NCI-H1694 treated with DMSO at 0.1 percent for 48 hours (cell line): ENCODE results near the gene SPOCK3.
"Not testable (repeated sequence)": the region's sequence is repeated elsewhere in the genome, so short reads cannot be mapped to it uniquely, and the experiment has no call there.

ENCODE experiments used
- DNase-seq: peaks from one replicate; lab custom pipeline; 2025; lab: John Stamatoyannopoulos, UW

SPOCK3 gene

GRCh38 chr4:166823126-166823525, 411.2 kb downstream of the SPOCK3 start:
- no peak for DNase-seq

GRCh38 chr4:166822386-166822785, 411.9 kb downstream of the SPOCK3 start:
- DNase-seq: no peak

GRCh38 chr4:166816890-166817289, 417.4 kb downstream of the SPOCK3 start:
- DNase-seq: no peak

- no peak for DNase-seq
These were observed 425.9 kb downstream of the SPOCK3 start for GRCh38 chr4:166808380-166808779.

- DNase-seq: no peak
These were observed 431.9 kb downstream of the SPOCK3 start for GRCh38 chr4:166802346-166802745.

- no peak for DNase-seq
These were observed 436.2 kb downstream of the SPOCK3 start for GRCh38 chr4:166798126-166798525.

- no peak for DNase-seq
These were observed 456.5 kb downstream of the SPOCK3 start for GRCh38 chr4:166777760-166778159.

GRCh38 chr4:166763018-166763417, 471.3 kb downstream of the SPOCK3 start:
- no peak for DNase-seq

GRCh38 chr4:166741742-166742141, 492.6 kb downstream of the SPOCK3 start:
- no peak for DNase-seq

GRCh38 chr4:166739215-166739614, 495.1 kb downstream of the SPOCK3 start:
- not testable (repeated sequence) for DNase-seq

- no peak for DNase-seq
These were observed 496.9 kb downstream of the SPOCK3 start for GRCh38 chr4:166737430-166737829.

GRCh38 chr4:166735553-166735952, 498.7 kb downstream of the SPOCK3 start:
- DNase-seq: no peak

GRCh38 chr4:166734797-166735196, 499.5 kb downstream of the SPOCK3 start:
- no peak for DNase-seq

- no peak for DNase-seq
These were observed 500.6 kb downstream of the SPOCK3 start for GRCh38 chr4:166733686-166734085.

GRCh38 chr4:166726832-166727231, 507.5 kb downstream of the SPOCK3 start:
- DNase-seq: no peak

GRCh38 chr4:166724369-166724768, 509.9 kb downstream of the SPOCK3 start:
- no peak for DNase-seq

GRCh38 chr4:166723532-166724140, 510.7 kb downstream of the SPOCK3 start:
- no peak for DNase-seq

- not testable (repeated sequence) for DNase-seq
These were observed 518.3 kb downstream of the SPOCK3 start for GRCh38 chr4:166715748-166716713.

- DNase-seq: no peak
These were observed 533.7 kb downstream of the SPOCK3 start for GRCh38 chr4:166700592-166700991.

- no peak for DNase-seq
These were observed 545.5 kb downstream of the SPOCK3 start for GRCh38 chr4:166688835-166689234.

- DNase-seq: no peak
These were observed 546.5 kb downstream of the SPOCK3 start for GRCh38 chr4:166687828-166688227.
